Epithelial cell of prostate (primary cell): Measurements from ENCODE around the gene AHCYL1.
A peak's percentile ranks its signal among the peaks of the same experiment; 100 is the strongest.
"Not testable (repeated sequence)": the region's sequence is repeated elsewhere in the genome, so short reads cannot be mapped to it uniquely, and the experiment has no call there.

Experiments
- DNase-seq: peaks from one replicate; pipeline ENCODE4 v3.0.0-alpha.2; 2011; ENCODE audit warnings: low read depth, low spot score
- H3K27ac ChIP-seq: fragments of 450-650 bp; 2 replicates; pipeline ENCODE4 v1.5.1; 2017; ENCODE audit warnings: mild to moderate bottlenecking

AHCYL1 gene

GRCh38 chr1:109984456-109985246 lies at the start of gene AHCYL1:
Gene AHCYL1, plus strand, starts transcription at chr1:109984765. Its CDS starts 288 bp downstream, at chr1:109985053.
- DNase-seq, result peak; percentile 94
- peak within 1 kb of the TSS; percentile 70 for H3K27ac ChIP-seq

GRCh38 chr1:109935451-109935900 lies 49.1 kb upstream of the AHCYL1 start:
- H3K27ac ChIP-seq, result no peak overlapping the region
- DNase-seq, result no peak

- no peak overlapping the region for H3K27ac ChIP-seq
- DNase-seq, result no peak
Measured at GRCh38 chr1:109937738-109938137, 46.8 kb upstream of the AHCYL1 start.

GRCh38 chr1:109938556-109938955 lies 46.0 kb upstream of the AHCYL1 start:
- no peak overlapping the region for H3K27ac ChIP-seq
- no peak for DNase-seq

- no peak for DNase-seq
- H3K27ac ChIP-seq, result no peak overlapping the region
Measured at GRCh38 chr1:109942434-109942833, 42.1 kb upstream of the AHCYL1 start.

GRCh38 chr1:109944541-109944940 lies 40.0 kb upstream of the AHCYL1 start:
- H3K27ac ChIP-seq, result no peak overlapping the region
- no peak for DNase-seq

- no peak for DNase-seq
- H3K27ac ChIP-seq, result no peak overlapping the region
Measured at GRCh38 chr1:109946511-109946910, 38.1 kb upstream of the AHCYL1 start.

- DNase-seq, result no peak
Measured at GRCh38 chr1:109947582-109948284, 36.8 kb upstream of the AHCYL1 start.

GRCh38 chr1:109948285-109948630 lies 36.3 kb upstream of the AHCYL1 start:
- no peak overlapping the region for H3K27ac ChIP-seq
- DNase-seq, result no peak

More at GRCh38 chr1:109947582-109948284, 36.8 kb upstream of the AHCYL1 start:
- no peak overlapping the region for H3K27ac ChIP-seq

GRCh38 chr1:109950038-109950437 lies 34.5 kb upstream of the AHCYL1 start:
- no peak overlapping the region for H3K27ac ChIP-seq
- no peak for DNase-seq

- H3K27ac ChIP-seq, result no peak overlapping the region
Measured at GRCh38 chr1:109950509-109950908, 34.1 kb upstream of the AHCYL1 start.

GRCh38 chr1:109951501-109951900 lies 33.1 kb upstream of the AHCYL1 start:
- H3K27ac ChIP-seq, DNase-seq: not testable (repeated sequence)

More at GRCh38 chr1:109950509-109950908, 34.1 kb upstream of the AHCYL1 start:
- DNase-seq, result no peak

GRCh38 chr1:109954041-109954512 lies 30.5 kb upstream of the AHCYL1 start:
- no peak for DNase-seq
- no peak overlapping the region for H3K27ac ChIP-seq

- peak overlapping the region; percentile 78 for H3K27ac ChIP-seq
- no peak for DNase-seq
Measured at GRCh38 chr1:109959632-109959973, 25.0 kb upstream of the AHCYL1 start.

GRCh38 chr1:109959974-109960744 lies 24.4 kb upstream of the AHCYL1 start:
- DNase-seq, result no peak

GRCh38 chr1:109960745-109961094 lies 23.8 kb upstream of the AHCYL1 start:
- no peak for DNase-seq

More at GRCh38 chr1:109959974-109960744, 24.4 kb upstream of the AHCYL1 start:
- peak overlapping the region; percentile 78 for H3K27ac ChIP-seq

GRCh38 chr1:109963864-109964263 lies 20.7 kb upstream of the AHCYL1 start:
- no peak overlapping the region for H3K27ac ChIP-seq
- no peak for DNase-seq

More at GRCh38 chr1:109960745-109961094, 23.8 kb upstream of the AHCYL1 start:
- H3K27ac ChIP-seq, result no peak overlapping the region

GRCh38 chr1:109969146-109969829 lies 15.3 kb upstream of the AHCYL1 start:
- DNase-seq, result no peak

GRCh38 chr1:109969907-109970306 lies 14.7 kb upstream of the AHCYL1 start:
- no peak for DNase-seq
- peak overlapping the region; percentile 7 for H3K27ac ChIP-seq

More at GRCh38 chr1:109969146-109969829, 15.3 kb upstream of the AHCYL1 start:
- H3K27ac ChIP-seq, result peak overlapping the region; percentile 7

- DNase-seq, result no peak
- H3K27ac ChIP-seq, result no peak overlapping the region
Measured at GRCh38 chr1:109971559-109971958, 13.0 kb upstream of the AHCYL1 start.
